Measurements from ENCODE around the gene TMED3. TPM values are rescaled to one million over a fixed set of nuclear protein-coding genes. Genes with fewer than 3 reads are reported as not detected.

The TMED3 gene
- polyA plus RNA-seq, 1 experiment: 212 TPM

DNA sequence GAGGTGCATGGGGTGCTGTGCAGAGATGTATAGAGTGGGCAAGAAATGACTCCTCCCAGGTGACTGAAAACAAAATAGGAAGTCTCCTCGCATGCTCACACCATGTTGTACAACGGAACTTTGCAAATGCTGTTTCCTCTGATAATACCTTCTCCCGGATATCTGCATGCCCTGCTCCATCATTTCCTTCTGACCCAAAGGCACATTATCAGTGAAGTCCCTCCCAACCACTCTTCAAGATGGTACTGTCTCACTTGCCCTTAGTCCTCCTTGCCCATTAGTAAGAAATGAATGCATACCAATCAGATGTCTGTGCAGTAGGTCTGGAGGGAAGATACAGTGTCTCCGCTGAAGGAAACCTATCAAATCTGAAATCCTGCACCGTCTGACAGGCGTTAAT lies 12.0 kb downstream of the TMED3 start:
- Histone ChIP-seq H3K27ac (ENCODE audit: low read depth, low read length) (no peak overlapping the region), H3K4me3 (ENCODE audit: low read depth, low read length) (no peak overlapping the region), H3K9me3 (ENCODE audit: control insufficient read depth, insufficient read depth, low read length) (no peaks in the 10 kb centered on the region), H3K27me3 (ENCODE audit: control insufficient read depth, insufficient read depth, low read length) (no peaks in the 10 kb centered on the region)
- TF ChIP-seq, protein P1, sequence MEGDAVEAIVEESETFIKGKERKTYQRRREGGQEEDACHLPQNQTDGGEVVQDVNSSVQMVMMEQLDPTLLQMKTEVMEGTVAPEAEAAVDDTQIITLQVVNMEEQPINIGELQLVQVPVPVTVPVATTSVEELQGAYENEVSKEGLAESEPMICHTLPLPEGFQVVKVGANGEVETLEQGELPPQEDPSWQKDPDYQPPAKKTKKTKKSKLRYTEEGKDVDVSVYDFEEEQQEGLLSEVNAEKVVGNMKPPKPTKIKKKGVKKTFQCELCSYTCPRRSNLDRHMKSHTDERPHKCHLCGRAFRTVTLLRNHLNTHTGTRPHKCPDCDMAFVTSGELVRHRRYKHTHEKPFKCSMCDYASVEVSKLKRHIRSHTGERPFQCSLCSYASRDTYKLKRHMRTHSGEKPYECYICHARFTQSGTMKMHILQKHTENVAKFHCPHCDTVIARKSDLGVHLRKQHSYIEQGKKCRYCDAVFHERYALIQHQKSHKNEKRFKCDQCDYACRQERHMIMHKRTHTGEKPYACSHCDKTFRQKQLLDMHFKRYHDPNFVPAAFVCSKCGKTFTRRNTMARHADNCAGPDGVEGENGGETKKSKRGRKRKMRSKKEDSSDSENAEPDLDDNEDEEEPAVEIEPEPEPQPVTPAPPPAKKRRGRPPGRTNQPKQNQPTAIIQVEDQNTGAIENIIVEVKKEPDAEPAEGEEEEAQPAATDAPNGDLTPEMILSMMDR (IDR thresholded peaks at IDR 0.05; ENCODE audit: low read depth, low read length): no peak
- no peak for DNase-seq (ENCODE audit: low read depth, low spot score)
- POLR2A ChIA-PET: no interaction called here
- CTCF ChIA-PET: no interaction called here

DNA sequence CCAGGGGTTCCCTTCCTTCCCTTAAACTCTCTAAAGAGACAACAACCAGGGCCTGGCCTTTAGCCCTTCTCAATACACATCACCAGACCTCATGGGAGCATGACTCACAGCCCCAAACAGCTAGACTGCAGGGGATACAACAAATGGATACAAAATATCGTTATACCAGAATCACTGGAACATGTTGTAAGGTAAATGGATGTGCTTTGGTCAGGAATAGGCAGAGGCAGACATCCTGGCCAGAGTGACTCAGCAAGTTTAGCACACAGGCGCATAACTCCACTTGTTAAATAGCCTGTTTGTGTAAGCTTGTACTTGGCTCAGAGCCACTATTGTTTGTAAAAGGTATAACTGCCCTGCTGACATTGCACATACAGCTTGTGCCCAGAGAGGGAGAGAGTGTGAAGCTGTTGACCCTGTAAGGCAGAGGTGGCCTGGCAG lies 18.3 kb downstream of the TMED3 start:
- no peaks in the 10 kb centered on the region for H3K9me3 ChIP-seq (ENCODE audit: control insufficient read depth, insufficient read depth, low read length)
- H3K27ac ChIP-seq (ENCODE audit: low read depth, low read length): peak overlapping the region; percentile 62
- POLR2A ChIA-PET: no interaction called here
- no peaks in the 10 kb centered on the region for H3K27me3 ChIP-seq (ENCODE audit: control insufficient read depth, insufficient read depth, low read length)
- CTCF ChIA-PET: interaction anchor here (1.0 to 2.4 kb wide), 3 partner anchors 11 to 524 kb away, joined by 3 to 23 read pairs (median 3); no protein-coding TSS in a partner anchor
- TF ChIP-seq, protein P1 (IDR thresholded peaks at IDR 0.05; ENCODE audit: low read depth, low read length): no peak
- DNase-seq (ENCODE audit: low read depth, low spot score): peak; percentile 11
- no peak overlapping the region for H3K4me3 ChIP-seq (ENCODE audit: low read depth, low read length)

DNA sequence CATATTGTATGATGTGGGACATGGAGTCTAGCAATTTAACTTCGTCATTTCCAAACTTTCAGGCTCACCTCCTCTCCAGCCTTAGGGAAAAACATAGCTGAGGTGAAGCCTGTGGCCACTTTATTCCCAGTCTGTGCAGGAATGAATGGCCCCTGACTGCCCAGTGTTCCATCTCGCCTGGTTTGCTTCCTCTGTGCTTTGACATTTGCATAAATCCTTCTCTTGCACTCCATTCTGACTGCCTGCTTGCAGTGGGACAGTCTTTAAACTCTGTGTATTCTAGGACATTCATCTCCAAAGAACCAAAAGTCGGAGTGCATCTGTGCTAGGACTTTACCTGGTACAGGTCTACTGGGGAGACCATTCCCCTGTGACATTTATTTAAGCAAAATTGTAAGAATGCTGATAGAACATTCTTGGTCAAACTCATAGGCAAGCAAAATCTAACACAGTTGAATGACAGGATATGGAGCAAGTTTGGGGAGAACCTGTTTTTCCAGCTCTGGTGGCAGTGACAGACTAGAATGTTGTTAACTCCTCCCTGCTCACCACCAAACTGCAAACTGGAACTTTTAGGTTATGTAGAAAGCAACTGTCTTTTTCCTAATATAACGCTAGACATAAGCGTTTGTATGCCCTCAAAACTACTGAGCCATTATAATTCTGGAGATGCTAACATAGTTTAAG lies 22.1 kb downstream of the TMED3 start:
- TF ChIP-seq, protein P1 (IDR thresholded peaks at IDR 0.05; ENCODE audit: low read depth, low read length): no peak
- Histone ChIP-seq H3K9me3 (ENCODE audit: control insufficient read depth, insufficient read depth, low read length) (no peaks in the 10 kb centered on the region), H3K27ac (ENCODE audit: low read depth, low read length) (no peak overlapping the region), H3K27me3 (ENCODE audit: control insufficient read depth, insufficient read depth, low read length) (no peaks in the 10 kb centered on the region), H3K4me3 (ENCODE audit: low read depth, low read length) (no peak overlapping the region)
- DNase-seq (ENCODE audit: low read depth, low spot score): no peak
- POLR2A ChIA-PET: no interaction called here
- CTCF ChIA-PET: interaction anchor here (1.1 to 8.7 kb wide), 3 partner anchors 521 to 661 kb away, joined by 3 to 305 read pairs (median 7); no protein-coding TSS in a partner anchor

DNA sequence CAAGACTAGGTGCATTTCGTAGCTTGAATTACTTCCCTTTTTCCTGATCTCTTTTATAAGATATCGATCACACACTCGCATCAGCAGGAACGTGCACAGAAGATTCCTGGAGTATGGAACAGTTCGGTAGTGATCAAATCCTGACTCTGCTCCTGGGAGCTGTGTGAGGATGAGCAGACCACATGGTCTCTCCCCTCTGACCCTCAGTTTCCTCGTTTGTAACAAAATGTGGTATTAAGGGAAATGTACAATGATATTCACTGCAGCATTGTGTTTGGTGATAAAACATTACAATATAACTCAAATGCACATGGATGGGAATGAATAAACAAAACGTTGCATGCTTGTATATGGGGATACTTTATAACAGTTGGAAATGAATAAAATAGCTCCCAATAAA lies 26.7 kb downstream of the TMED3 start:
- CTCF ChIA-PET: interaction anchor here (0.6 to 8.7 kb wide), 5 partner anchors 10 to 517 kb away, joined by 3 to 305 read pairs (median 7); no protein-coding TSS in a partner anchor
- POLR2A ChIA-PET: no interaction called here
- TF ChIP-seq, protein P1 (IDR thresholded peaks at IDR 0.05; ENCODE audit: low read depth, low read length): no peak
- no peak overlapping the region for H3K4me3 ChIP-seq (ENCODE audit: low read depth, low read length)
- no peaks in the 10 kb centered on the region for H3K9me3 ChIP-seq (ENCODE audit: control insufficient read depth, insufficient read depth, low read length)
- no peaks in the 10 kb centered on the region for H3K27me3 ChIP-seq (ENCODE audit: control insufficient read depth, insufficient read depth, low read length)
- DNase-seq (ENCODE audit: low read depth, low spot score): no peak
- no peak overlapping the region for H3K27ac ChIP-seq (ENCODE audit: low read depth, low read length)

DNA sequence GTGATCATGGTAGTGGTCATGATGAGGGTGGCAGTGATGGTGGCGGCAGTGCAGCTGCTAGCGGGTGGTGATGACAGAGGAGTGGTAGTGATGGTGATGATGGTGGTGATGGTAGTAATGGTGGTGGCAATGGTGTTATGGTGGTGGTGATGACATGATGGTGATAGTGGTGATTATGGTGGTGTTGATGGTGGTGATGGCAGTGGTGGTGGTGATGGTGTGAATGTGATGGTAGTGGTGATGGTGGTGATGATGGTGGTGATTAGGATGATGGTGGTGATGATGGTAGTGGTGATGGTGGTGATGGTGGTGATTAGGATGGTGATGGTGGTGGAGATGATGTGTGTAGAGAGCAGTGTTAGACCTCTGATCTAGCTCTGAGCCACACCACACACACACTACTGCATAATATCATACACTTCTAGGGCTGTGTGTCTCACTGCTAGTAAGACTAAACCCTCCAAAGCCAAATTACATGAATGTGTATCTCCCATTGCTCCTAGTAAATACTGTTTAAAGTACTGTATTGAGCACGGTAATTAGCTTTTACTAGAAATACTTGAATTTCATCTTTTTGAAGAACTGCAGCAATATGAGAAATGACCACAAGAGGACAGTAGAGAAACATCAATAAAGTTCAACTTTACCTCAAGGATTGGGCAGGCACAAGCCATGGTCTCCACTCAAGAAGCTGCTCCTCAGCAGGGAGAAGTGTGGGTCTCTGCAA lies 28.8 kb downstream of the TMED3 start:
- Histone ChIP-seq H3K27ac (ENCODE audit: low read depth, low read length) (no peak overlapping the region), H3K9me3 (ENCODE audit: control insufficient read depth, insufficient read depth, low read length) (no peaks in the 10 kb centered on the region), H3K4me3 (ENCODE audit: low read depth, low read length) (no peak overlapping the region), H3K27me3 (ENCODE audit: control insufficient read depth, insufficient read depth, low read length) (no peaks in the 10 kb centered on the region)
- CTCF ChIA-PET: interaction anchor here (0.6 to 8.7 kb wide), 47 partner anchors 9 to 1551 kb away, joined by 3 to 305 read pairs (median 5); partner anchors contain the start of gene TMED3
- POLR2A ChIA-PET: no interaction called here
- DNase-seq (ENCODE audit: low read depth, low spot score): peak; percentile 10
- TF ChIP-seq, protein P1 (IDR thresholded peaks at IDR 0.05; ENCODE audit: low read depth, low read length): peak; percentile 98
